Mucosa of stomach (tissue), 1 donor: ENCODE results near the gene LRP1.

Source experiments
- H3K27me3 ChIP-seq: one replicate; pipeline ENCODE4 v1.7.0; 2013; ENCODE audit warnings: mild to moderate bottlenecking, low read length; ENCODE audit not compliant: control insufficient read depth, insufficient read depth
- H3K36me3 ChIP-seq: one replicate; pipeline ENCODE4 v1.7.0; 2013; ENCODE audit warnings: low read length; ENCODE audit not compliant: control insufficient read depth, insufficient read depth
- H3K4me1 ChIP-seq: one replicate; pipeline ENCODE4 v1.7.0; 2013; ENCODE audit warnings: mild to moderate bottlenecking, low read length; ENCODE audit not compliant: control insufficient read depth, insufficient read depth
- H3K4me3 ChIP-seq: one replicate; pipeline ENCODE4 v1.7.0; 2013; ENCODE audit warnings: low read length
- H3K9ac ChIP-seq: one replicate; pipeline ENCODE4 v1.7.0; 2013; ENCODE audit warnings: mild to moderate bottlenecking, low read length, moderate library complexity
- H3K9me3 ChIP-seq: one replicate; pipeline ENCODE4 v1.7.0; 2013; ENCODE audit warnings: mild to moderate bottlenecking, low read length, moderate library complexity; ENCODE audit not compliant: control insufficient read depth
- donor health status: Pancreatic carcinoma.

LRP1 gene

GRCh38 chr12:57240926-57241401 is 112.7 kb downstream of the LRP1 start:
- Histone ChIP-seq H3K4me1 (peaks cover 77% of the 10 kb centered on the region), H3K27me3 (peaks cover 87% of the 10 kb centered on the region), H3K9me3 (no peaks in the 10 kb centered on the region), H3K4me3 (no peak overlapping the region), H3K9ac (no peak overlapping the region), H3K36me3 (no peaks in the 10 kb centered on the region)

DNA sequence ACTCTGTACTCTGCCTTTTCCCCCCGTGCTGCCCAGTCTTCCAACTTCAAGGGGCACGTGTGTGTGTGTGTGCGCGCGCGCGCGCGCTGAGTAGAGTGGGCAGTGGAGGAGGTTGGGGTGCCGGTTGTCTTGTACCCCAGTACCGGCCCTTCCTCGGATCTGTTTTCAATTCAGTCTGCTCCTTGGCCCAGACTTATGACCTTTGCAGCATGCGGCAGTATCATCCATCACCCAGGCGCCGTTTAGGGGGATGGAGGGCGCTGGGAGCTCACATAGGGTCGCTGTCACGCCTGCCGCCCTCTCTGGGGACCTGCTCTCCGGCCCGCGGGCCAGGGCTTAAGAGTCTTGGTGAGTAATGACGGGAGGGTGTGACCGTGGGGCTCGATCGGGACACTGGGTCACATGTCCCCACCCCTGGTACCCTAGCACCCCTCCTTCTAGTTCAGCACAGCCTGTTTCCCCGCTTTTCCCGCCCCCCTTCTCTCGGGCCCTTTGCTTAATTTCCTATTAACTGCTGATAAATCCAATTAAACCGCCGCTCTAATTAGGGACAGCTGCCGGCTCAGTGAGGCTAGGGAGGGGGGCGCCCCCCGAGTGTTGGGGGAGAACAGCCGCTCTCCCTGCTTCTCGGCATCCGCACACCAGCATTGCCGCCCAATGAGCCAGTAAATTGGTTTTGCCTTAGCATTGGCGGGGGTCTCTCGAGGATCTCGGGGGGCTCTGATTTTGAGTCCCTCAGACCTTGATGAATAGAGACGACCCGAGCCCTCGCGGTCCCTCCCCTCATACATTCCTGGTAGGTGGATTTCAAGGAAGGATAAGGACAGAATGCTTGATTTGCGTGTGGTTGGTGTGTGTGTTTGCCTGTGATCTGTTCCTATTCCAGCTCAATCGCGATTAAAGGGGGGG is 113.4 kb downstream of the LRP1 start:
- no peaks in the 10 kb centered on the region for H3K36me3 ChIP-seq
- H3K27me3 ChIP-seq: peaks cover 80% of the 10 kb centered on the region
- no peak overlapping the region for H3K4me3 ChIP-seq
- H3K4me1 ChIP-seq: peaks cover 72% of the 10 kb centered on the region
- no peak overlapping the region for H3K9ac ChIP-seq
- H3K9me3 ChIP-seq: no peaks in the 10 kb centered on the region

DNA sequence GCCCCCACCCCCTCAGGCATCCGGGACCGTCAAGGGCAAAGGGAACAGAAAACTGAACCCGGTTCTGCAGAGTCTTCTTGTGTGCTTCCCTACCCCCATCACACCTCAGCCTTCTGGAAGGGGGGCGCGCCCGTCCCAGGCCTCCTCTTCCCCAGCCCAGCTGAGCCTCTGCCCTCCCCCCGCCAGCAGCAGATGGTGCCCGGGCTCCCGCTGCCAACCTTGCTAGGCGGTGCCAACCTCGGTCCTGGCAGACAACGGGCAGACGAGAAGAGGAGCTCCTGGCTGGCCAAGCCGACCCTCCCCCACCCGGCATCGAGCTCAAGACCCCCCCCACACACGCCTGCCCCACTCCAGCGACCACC is 114.0 kb downstream of the LRP1 start:
- Histone ChIP-seq H3K4me1 (peaks cover 65% of the 10 kb centered on the region), H3K9ac (no peak overlapping the region), H3K4me3 (peak overlapping the region; percentile 14), H3K36me3 (no peaks in the 10 kb centered on the region), H3K9me3 (no peaks in the 10 kb centered on the region), H3K27me3 (peaks cover 74% of the 10 kb centered on the region)

GRCh38 chr12:57242691-57243454 is 114.6 kb downstream of the LRP1 start:
- Histone ChIP-seq H3K4me1 (peaks cover 59% of the 10 kb centered on the region), H3K9ac (peak overlapping the region; percentile 39), H3K4me3 (peak overlapping the region; percentile 14), H3K9me3 (no peaks in the 10 kb centered on the region), H3K36me3 (no peaks in the 10 kb centered on the region), H3K27me3 (peaks cover 68% of the 10 kb centered on the region)

- peaks cover 51% of the 10 kb centered on the region for H3K4me1 ChIP-seq
- H3K9me3 ChIP-seq: no peaks in the 10 kb centered on the region
- no peak overlapping the region for H3K4me3 ChIP-seq
- H3K9ac ChIP-seq: no peak overlapping the region
- H3K27me3 ChIP-seq: peaks cover 60% of the 10 kb centered on the region
- H3K36me3 ChIP-seq: no peaks in the 10 kb centered on the region
Observed at GRCh38 chr12:57243521-57244311, 115.4 kb downstream of the LRP1 start.

DNA sequence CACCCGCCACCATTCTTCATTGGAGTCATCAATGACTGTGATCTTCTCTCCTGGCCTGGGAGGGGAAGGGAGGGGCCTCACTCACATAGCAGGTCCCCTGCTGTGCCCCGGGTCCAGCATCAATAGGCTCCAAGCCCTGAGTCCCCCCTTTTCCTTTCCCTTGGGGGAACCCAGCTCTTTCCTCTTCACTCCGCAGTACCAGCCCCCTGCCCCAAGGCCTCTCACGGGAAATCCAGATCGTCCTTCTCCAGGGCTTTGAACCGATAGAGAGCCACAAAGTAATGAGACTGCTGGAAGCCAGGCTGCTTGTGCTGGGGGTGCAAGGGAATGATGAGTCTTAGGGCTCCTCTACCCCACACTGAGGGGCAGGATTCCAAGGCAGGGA is 116.0 kb downstream of the LRP1 start:
- no peak overlapping the region for H3K4me3 ChIP-seq
- H3K4me1 ChIP-seq: peaks cover 48% of the 10 kb centered on the region
- no peaks in the 10 kb centered on the region for H3K36me3 ChIP-seq
- H3K9me3 ChIP-seq: no peaks in the 10 kb centered on the region
- H3K9ac ChIP-seq: no peak overlapping the region
- H3K27me3 ChIP-seq: peaks cover 54% of the 10 kb centered on the region

DNA sequence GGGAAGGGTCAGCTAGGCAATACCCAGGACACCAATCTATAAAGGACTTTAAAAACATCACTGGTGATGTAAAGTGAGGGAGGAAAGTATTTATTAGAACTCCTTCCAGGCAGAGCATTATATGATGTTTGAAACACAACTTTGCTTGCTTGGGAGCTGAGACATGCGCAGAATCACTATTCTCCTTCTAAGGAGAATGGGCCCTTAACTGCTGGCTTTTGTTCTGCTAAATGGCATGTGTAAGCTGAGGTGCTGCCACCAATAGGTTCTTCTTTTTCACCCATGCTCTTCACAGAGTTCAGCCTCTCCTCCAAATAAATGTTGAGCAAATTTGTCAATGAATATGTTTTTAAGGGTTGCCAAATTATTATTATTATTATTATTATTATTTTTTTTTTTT is 118.8 kb downstream of the LRP1 start:
- peaks cover 21% of the 10 kb centered on the region for H3K4me1 ChIP-seq
- H3K9ac ChIP-seq: no peak overlapping the region
- no peak overlapping the region for H3K4me3 ChIP-seq
- no peaks in the 10 kb centered on the region for H3K36me3 ChIP-seq
- H3K9me3 ChIP-seq: no peaks in the 10 kb centered on the region
- H3K27me3 ChIP-seq: peaks cover 27% of the 10 kb centered on the region

DNA sequence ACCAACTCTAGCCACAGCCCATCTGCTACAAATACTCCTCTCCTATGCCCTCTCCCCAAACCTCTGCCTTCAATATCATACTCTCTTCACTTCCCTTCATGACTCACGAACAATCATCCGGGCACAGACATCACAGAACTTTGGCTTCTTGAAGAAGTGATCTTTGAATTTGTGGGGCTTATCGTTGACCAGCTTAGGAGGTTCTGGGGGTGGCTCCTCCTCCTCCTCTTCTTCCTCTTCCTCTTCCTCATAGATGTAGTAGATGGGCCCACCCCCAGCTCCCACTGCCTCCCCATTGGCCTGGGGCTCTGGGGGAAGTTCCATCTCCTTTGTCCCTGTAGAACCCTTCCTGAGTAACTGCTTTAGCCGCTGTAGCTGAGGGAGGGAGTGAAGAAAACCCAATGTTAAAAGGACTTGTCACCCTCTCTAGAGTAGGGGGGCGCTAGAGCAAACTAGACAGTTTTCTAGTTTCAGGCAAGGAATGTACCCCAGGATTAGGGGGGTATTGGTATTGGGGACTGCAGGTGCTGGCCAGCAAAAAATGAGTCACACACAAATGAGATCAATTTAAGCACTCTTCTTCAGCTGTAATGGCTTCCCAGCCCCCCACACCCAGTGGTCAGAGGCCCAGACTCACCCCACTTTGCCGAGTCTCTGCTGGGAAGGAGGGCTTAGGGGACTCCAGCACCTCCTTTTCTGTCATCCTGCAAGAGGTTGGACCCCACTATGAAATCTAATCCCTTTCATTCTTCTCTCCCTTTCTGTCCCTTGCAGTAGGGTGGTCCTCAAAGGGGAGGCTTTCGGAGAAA is 120.9 kb downstream of the LRP1 start:
- Histone ChIP-seq H3K4me1 (no peaks in the 10 kb centered on the region), H3K4me3 (no peak overlapping the region), H3K9ac (no peak overlapping the region), H3K36me3 (no peaks in the 10 kb centered on the region), H3K9me3 (no peaks in the 10 kb centered on the region), H3K27me3 (peaks cover 6% of the 10 kb centered on the region)

GRCh38 chr12:57250541-57250940 is 122.3 kb downstream of the LRP1 start:
- Histone ChIP-seq H3K27me3 (no peaks in the 10 kb centered on the region), H3K4me3 (no peak overlapping the region), H3K9ac (no peak overlapping the region), H3K9me3 (no peaks in the 10 kb centered on the region), H3K36me3 (no peaks in the 10 kb centered on the region), H3K4me1 (no peaks in the 10 kb centered on the region)

GRCh38 chr12:57250956-57251355 is 122.7 kb downstream of the LRP1 start, which contains the start of gene STAC3:
STAC3 (minus strand) TSS chr12:57251187; CDS start chr12:57249636, 1,551 bp downstream.
- Histone ChIP-seq H3K36me3 (no peaks in the 10 kb centered on the region), H3K27me3 (no peaks in the 10 kb centered on the region), H3K4me3 (no peak within 1 kb of the TSS), H3K4me1 (no peaks in the 10 kb centered on the region), H3K9ac (no peak within 1 kb of the TSS), H3K9me3 (no peaks in the 10 kb centered on the region)
